T-cell (primary cell): ENCODE data around the gene CCSER1. TPM values are rescaled to one million over a fixed set of nuclear protein-coding genes. Genes with fewer than 3 reads are reported as not detected.
"Not testable (repeated sequence)": the region's sequence is repeated elsewhere in the genome, so short reads cannot be mapped to it uniquely, and the experiment has no call there.

Experiments
- ATAC-seq, 4 experiments: fragments of 200-7000 bp in 3 of 4; fragments of 150-1000 bp in 1 of 4; cut with Tn5 transposase; replicated peaks in 1 of 4; 1 replicate in 3 of 4; 2 replicates in 1 of 4; pipeline ENCODE4 v1.10.0; 2021; ENCODE audit warnings: moderate library complexity in 3 of 4, mild to moderate bottlenecking in 2 of 4, moderate number of reproducible peaks in 1 of 4
- CTCF ChIA-PET, 2 donors: fragments of 300-600 bp; sonication (Branson Sonifier 250); formaldehyde crosslinking; loops; one replicate each; lab custom pipeline; 2022; ENCODE audit warnings: antibody characterized with exemption in 2 of 2; lab: Charles Lee
- POLR2A ChIA-PET, 2 donors: fragments of 300-600 bp; sonication (Branson Sonifier 250); formaldehyde crosslinking; loops; one replicate each; lab custom pipeline; 2022; ENCODE audit warnings: antibody characterized with exemption in 2 of 2; lab: Charles Lee
- DNase-seq, 35 experiments: peaks; one replicate each; pipeline versions ENCODE4 v3.0.0 to v3.0.0-alpha.2; 2013 to 2023
- H3K27ac ChIP-seq: one replicate; pipeline ENCODE4 v1.5.1; 2013; ENCODE audit warnings: low read length
- H3K27me3 ChIP-seq, 2 experiments: replicated peaks in 1 of 2; 1 replicate in 1 of 2; 2 replicates in 1 of 2; pipeline versions ENCODE4 v1.6.1 to v1.7.0; 2013; ENCODE audit warnings: low read length in 1 of 2, mixed read lengths in 1 of 2; ENCODE audit not compliant: control insufficient read depth in 2 of 2, insufficient read depth in 2 of 2; ENCODE audit errors: extremely low read depth in 1 of 2
- H3K36me3 ChIP-seq, 2 donors: 1 replicate in 1 of 2; 2 replicates in 1 of 2; pipeline versions ENCODE4 v1.6.1 to v1.7.0; 2013; ENCODE audit warnings: low read length in 1 of 2; ENCODE audit not compliant: control insufficient read depth in 2 of 2, insufficient read depth in 1 of 2; ENCODE audit errors: extremely low read depth in 1 of 2
- H3K4me1 ChIP-seq, 2 experiments: 1 replicate in 1 of 2; 2 replicates in 1 of 2; pipeline versions ENCODE4 v1.6.1 to v1.7.0; 2013; ENCODE audit warnings: low read length in 2 of 2, mixed read lengths in 1 of 2; ENCODE audit not compliant: insufficient read depth in 2 of 2, control insufficient read depth in 1 of 2; ENCODE audit errors: extremely low read depth in 1 of 2
- H3K4me3 ChIP-seq, 2 donors: 1 replicate in 1 of 2; 2 replicates in 1 of 2; pipeline versions ENCODE4 v1.5.1 to v1.7.0; 2013; ENCODE audit warnings: mild to moderate bottlenecking in 2 of 2, low read length in 1 of 2, moderate library complexity in 1 of 2; ENCODE audit not compliant: control insufficient read depth in 1 of 2; ENCODE audit errors: extremely low read depth in 1 of 2
- H3K9me3 ChIP-seq: 2 replicates; pipeline ENCODE4 v1.7.0; 2013
- H3K27ac Mint-ChIP-seq, 2 donors: one replicate each; pipeline ENCODE4 v1.8.0; 2020 to 2021; ENCODE audit warnings: mild to moderate bottlenecking in 2 of 2, mixed read lengths in 2 of 2
- H3K27me3 Mint-ChIP-seq, 2 donors: one replicate each; pipeline ENCODE4 v1.8.0; 2021 to 2022; ENCODE audit warnings: mixed read lengths in 2 of 2
- H3K36me3 Mint-ChIP-seq: one replicate; pipeline ENCODE4 v1.8.0; 2021; ENCODE audit warnings: mixed read lengths
- H3K4me1 Mint-ChIP-seq, 3 donors: one replicate each; pipeline ENCODE4 v1.8.0; 2020 to 2022; ENCODE audit warnings: mixed read lengths in 3 of 3, mild to moderate bottlenecking in 1 of 3
- H3K4me3 Mint-ChIP-seq, 3 donors: one replicate each; pipeline ENCODE4 v1.8.0; 2020 to 2022; ENCODE audit warnings: mild to moderate bottlenecking in 3 of 3, mixed read lengths in 3 of 3, moderate library complexity in 3 of 3
- H3K9me3 Mint-ChIP-seq, 3 donors: one replicate each; pipeline ENCODE4 v1.8.0; 2020 to 2022; ENCODE audit warnings: mixed read lengths in 3 of 3
- WGBS: methylation state at CpG from one replicate; pipeline ENCODE4 v1.1.5; 2013; ENCODE audit warnings: missing lambda C conversion rate; ENCODE audit not compliant: insufficient coverage; 5-methylcytosine and 5-hydroxymethylcytosine counted together
- total RNA-seq, 35 experiments: library from RNA in 6 of 35; stranded (reverse) in 6 of 35; fragments of 120-200 nt in 1 of 35; gene quantifications; one replicate each; pipeline versions ENCODE4 v1.2.1 to v1.2.4 and lab custom pipeline; 2013 to 2026

CCSER1 gene
- total RNA-seq, 5 donors from 2014 or later (not counting 1 experiment from before 2014, with no cell fraction given), result 0.35 to 1.4 (median 0.98) TPM

DNA sequence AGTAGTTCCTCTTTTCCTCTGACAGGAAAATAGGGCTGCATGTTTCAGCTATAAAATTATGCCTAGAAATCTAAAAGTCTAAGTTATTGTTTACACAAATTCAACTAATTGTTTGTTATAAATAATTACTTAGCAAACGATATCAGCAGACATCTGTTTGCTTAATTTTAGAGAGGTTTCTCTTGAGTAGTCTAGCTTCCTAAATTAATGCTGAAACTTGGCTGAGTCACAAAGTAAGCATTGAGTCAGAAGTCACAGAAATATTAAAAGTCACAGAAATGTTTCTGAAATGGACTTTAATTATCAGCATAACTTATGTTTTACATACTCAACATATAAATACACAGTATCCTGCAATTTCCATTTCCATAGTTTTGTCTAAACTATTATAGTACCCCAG, 1044.0 kb downstream of the CCSER1 start:
- no peak for DNase-seq
- no peaks in the 10 kb centered on the region for H3K27me3 ChIP-seq
- Mint-ChIP-seq H3K36me3 (no peaks in the 10 kb centered on the region), H3K27me3 (no peaks in the 10 kb centered on the region), H3K4me1 (no peaks in the 10 kb centered on the region), H3K9me3 (peaks cover 3 to 4% (median 4%) of the 10 kb centered on the region in 3 donors), H3K27ac (no peak overlapping the region), H3K4me3 (no peak overlapping the region)
- no peak overlapping the region for H3K27ac ChIP-seq
- CTCF ChIA-PET, result no interaction called here
- H3K4me1 ChIP-seq, result no peaks in the 10 kb centered on the region
- WGBS, result no CpG with 5 or more reads among the region's 1 CpG
- no peak for ATAC-seq
- no peak overlapping the region for H3K4me3 ChIP-seq
- POLR2A ChIA-PET, result no interaction called here
- H3K9me3 ChIP-seq, result no peaks in the 10 kb centered on the region
- H3K36me3 ChIP-seq, result no peaks in the 10 kb centered on the region

GRCh38 chr4:91185061-91185460, 1057.9 kb downstream of the CCSER1 start:
- H3K36me3 Mint-ChIP-seq, H3K36me3 ChIP-seq, POLR2A ChIA-PET, DNase-seq, H3K4me1 Mint-ChIP-seq, H3K27me3 ChIP-seq, H3K27ac ChIP-seq, H3K27me3 Mint-ChIP-seq, H3K4me1 ChIP-seq, H3K4me3 Mint-ChIP-seq, H3K27ac Mint-ChIP-seq, CTCF ChIA-PET, H3K9me3 ChIP-seq, ATAC-seq, H3K4me3 ChIP-seq: not testable (repeated sequence)
- peaks cover 10 to 15% (median 15%) of the 10 kb centered on the region in 3 donors for H3K9me3 Mint-ChIP-seq
- WGBS, result no CpG with 5 or more reads among the region's 1 CpG

DNA sequence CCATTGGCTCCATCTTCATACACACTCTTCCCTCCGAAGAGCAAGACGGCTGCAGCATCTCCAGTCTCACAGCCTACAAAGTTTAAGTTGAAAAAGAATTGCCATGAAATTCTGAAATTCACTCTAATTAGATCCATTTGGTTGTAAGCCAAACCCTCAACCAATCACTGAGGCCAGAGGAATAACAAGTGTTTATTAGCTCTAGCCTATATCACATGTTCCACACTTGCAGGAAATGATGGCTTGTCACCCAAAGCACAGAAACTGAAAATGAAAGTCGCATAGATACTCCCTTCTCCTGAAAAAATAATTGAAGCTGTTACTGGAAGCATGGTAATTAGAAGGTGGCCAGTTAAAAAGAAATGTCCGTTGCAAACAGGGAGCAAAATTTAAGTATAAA, 1071.8 kb downstream of the CCSER1 start:
- H3K36me3 ChIP-seq, result no peaks in the 10 kb centered on the region
- no CpG with 5 or more reads among the region's 4 CpGs for WGBS
- H3K9me3 Mint-ChIP-seq, result peaks cover 0 to 13% (median 7%) of the 10 kb centered on the region in 3 donors

DNA sequence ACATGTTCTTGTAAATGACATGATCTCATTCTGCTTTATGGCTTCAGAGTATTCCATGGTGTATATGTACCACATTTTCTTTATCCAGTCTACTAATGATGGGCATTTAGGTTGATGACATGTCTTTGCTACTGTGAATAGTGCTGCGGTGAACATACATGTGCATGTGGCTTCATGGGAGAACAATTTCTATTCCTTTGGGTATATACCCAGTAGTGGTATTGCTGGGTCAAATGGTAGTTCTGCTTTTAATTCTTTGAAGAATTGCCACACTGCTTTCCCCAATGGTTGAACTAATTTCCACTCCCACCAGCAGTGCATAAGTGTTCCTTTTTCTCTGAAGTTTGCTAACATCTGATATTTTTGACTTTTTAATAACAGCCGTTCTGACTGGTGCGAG, 1080.3 kb downstream of the CCSER1 start:
- POLR2A ChIA-PET, result no interaction called here

More for the DNA sequence above, 1071.8 kb downstream of the CCSER1 start:
- Mint-ChIP-seq H3K27ac (no peak overlapping the region), H3K27me3 (no peaks in the 10 kb centered on the region), H3K4me3 (no peak overlapping the region), H3K36me3 (no peaks in the 10 kb centered on the region), H3K4me1 (no peaks in the 10 kb centered on the region)
- ATAC-seq (no peak), DNase-seq (no peak)
- POLR2A ChIA-PET, result no interaction called here
- no peaks in the 10 kb centered on the region for H3K27me3 ChIP-seq
- no peak overlapping the region for H3K4me3 ChIP-seq
- no peaks in the 10 kb centered on the region for H3K4me1 ChIP-seq
- no peaks in the 10 kb centered on the region for H3K9me3 ChIP-seq
- CTCF ChIA-PET, result no interaction called here
- no peak overlapping the region for H3K27ac ChIP-seq

DNA sequence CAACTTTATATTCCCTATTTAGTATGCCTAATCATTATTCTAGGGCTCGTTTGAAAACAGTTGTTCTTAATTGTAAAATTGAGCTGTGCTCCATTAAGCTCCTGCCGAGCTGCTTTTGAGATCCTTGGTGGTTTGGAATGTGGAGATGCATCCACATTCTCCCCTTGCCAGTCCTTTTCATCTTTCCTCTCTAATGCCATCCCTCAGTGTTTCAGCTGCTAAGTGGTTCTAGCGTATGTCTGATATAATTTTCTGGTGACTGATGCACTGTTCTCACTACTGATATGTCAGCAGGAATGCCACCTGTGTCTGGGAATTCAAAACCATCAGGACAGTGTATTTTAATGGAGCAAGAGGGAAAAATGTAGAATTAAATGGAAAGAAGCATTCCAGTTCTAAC, 1085.0 kb downstream of the CCSER1 start:
- Mint-ChIP-seq H3K9me3 (peaks cover 2 to 9% (median 7%) of the 10 kb centered on the region in 3 donors), H3K36me3 (no peaks in the 10 kb centered on the region)
- no CpG with 5 or more reads among the region's 3 CpGs for WGBS

More for the DNA sequence above, 1080.3 kb downstream of the CCSER1 start:
- Histone ChIP-seq H3K4me3 (no peak overlapping the region), H3K4me1 (no peaks in the 10 kb centered on the region), H3K36me3 (no peaks in the 10 kb centered on the region), H3K27ac (no peak overlapping the region), H3K9me3 (no peaks in the 10 kb centered on the region), H3K27me3 (no peaks in the 10 kb centered on the region)
- CTCF ChIA-PET, result no interaction called here
- Mint-ChIP-seq H3K4me3 (no peak overlapping the region), H3K9me3 (peaks cover 3 to 7% (median 5%) of the 10 kb centered on the region in 3 donors), H3K27ac (no peak overlapping the region), H3K36me3 (no peaks in the 10 kb centered on the region), H3K27me3 (no peaks in the 10 kb centered on the region), H3K4me1 (no peaks in the 10 kb centered on the region)
- no peak for ATAC-seq
- no peak for DNase-seq
- WGBS, result no CpG with 5 or more reads among the region's 3 CpGs

DNA sequence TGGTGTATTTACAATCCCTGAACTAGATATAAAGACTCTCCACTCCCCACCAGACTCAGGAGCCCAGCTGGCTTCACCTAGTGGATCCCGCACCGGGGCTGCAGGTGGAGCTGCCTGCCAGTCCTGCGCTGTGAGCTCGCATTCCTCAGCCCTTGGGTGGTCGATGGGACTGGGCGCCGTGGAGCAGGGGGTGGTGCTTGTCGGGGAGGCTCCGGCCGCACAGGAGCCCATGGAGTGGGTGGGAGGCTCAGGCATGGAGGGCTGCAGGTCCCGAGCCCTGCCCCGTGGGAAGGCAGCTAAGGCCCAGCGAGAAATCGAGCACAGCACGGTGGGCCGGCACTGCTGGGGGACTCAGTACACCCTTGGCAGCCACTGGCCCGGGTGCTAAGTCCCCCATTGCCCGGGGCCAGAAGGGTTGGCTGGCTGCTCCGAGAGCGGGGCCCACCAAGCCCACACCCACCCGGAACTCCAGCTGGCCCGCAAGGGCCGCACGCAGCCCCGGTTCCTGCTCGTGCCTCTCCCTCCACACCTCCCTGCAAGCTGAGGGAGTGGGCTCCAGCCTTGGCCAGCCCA, 1090.7 kb downstream of the CCSER1 start:
- H3K36me3 ChIP-seq, ATAC-seq, H3K4me3 Mint-ChIP-seq, H3K9me3 ChIP-seq, H3K27ac ChIP-seq, POLR2A ChIA-PET, CTCF ChIA-PET, H3K4me3 ChIP-seq, DNase-seq, H3K4me1 ChIP-seq, H3K36me3 Mint-ChIP-seq, H3K27me3 Mint-ChIP-seq, H3K27me3 ChIP-seq, H3K4me1 Mint-ChIP-seq, H3K27ac Mint-ChIP-seq: not testable (repeated sequence)
- WGBS, result 96% methylated on average over 13 of the region's 26 CpGs
- peaks cover 0 to 14% (median 4%) of the 10 kb centered on the region in 3 donors for H3K9me3 Mint-ChIP-seq

More for the DNA sequence above, 1085.0 kb downstream of the CCSER1 start:
- Histone ChIP-seq H3K36me3 (no peaks in the 10 kb centered on the region), H3K27ac (no peak overlapping the region), H3K9me3 (no peaks in the 10 kb centered on the region), H3K4me3 (no peak overlapping the region), H3K4me1 (no peaks in the 10 kb centered on the region), H3K27me3 (no peaks in the 10 kb centered on the region)
- ChIA-PET CTCF (no interaction called here), POLR2A (no interaction called here)
- ATAC-seq (no peak), DNase-seq (no peak)
- Mint-ChIP-seq H3K27ac (no peak overlapping the region), H3K27me3 (no peaks in the 10 kb centered on the region), H3K4me1 (no peaks in the 10 kb centered on the region), H3K4me3 (no peak overlapping the region)

DNA sequence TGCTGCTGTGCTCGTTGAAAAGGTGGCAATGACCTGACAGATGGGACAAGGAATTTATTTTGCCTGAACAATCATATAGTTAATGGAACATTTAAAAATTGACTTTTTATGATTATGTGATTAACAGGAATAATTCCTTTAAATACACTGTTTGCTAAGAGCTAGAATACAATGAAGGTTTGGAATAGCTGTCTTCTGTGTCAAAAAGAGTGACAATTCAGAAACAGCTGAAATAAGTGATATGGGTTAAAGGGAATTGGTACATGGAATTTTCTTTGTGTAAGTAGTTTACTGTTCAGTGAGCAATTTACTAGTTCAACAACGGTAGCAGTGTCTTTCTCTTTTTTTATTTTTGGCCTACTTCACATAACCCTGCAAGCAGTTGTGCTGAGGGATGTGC, 1093.1 kb downstream of the CCSER1 start:
- H3K36me3 Mint-ChIP-seq, result no peaks in the 10 kb centered on the region
- no peaks in the 10 kb centered on the region for H3K27me3 Mint-ChIP-seq
- H3K9me3 Mint-ChIP-seq, result peaks cover 0 to 14% (median 4%) of the 10 kb centered on the region in 3 donors
- no peaks in the 10 kb centered on the region for H3K36me3 ChIP-seq
- no peaks in the 10 kb centered on the region for H3K9me3 ChIP-seq
- WGBS, result no CpG with 5 or more reads among the region's 2 CpGs
- no peak overlapping the region for H3K4me3 ChIP-seq
- CTCF ChIA-PET, result no interaction called here
- H3K4me3 Mint-ChIP-seq, result no peak overlapping the region
- ATAC-seq, result no peak
- DNase-seq, result no peak
- no peak overlapping the region for H3K27ac Mint-ChIP-seq
- no peaks in the 10 kb centered on the region for H3K4me1 Mint-ChIP-seq
- no peaks in the 10 kb centered on the region for H3K27me3 ChIP-seq
- POLR2A ChIA-PET, result no interaction called here
- H3K27ac ChIP-seq, result no peak overlapping the region
- no peaks in the 10 kb centered on the region for H3K4me1 ChIP-seq
